Liver (tissue), 3 donors: ENCODE data around the gene PAX7.

Experiments used
- FOXA1 ChIP-seq: IDR thresholded peaks from 2 replicates; pipeline ENCODE4 v1.6.1; 2016; ENCODE audit warnings: antibody characterized with exemption
- RXRA ChIP-seq, 2 donors: IDR thresholded peaks; 2 replicates each; pipeline ENCODE4 v1.6.1; 2017 to 2018; ENCODE audit warnings: antibody characterized with exemption in 2 of 2, mild to moderate bottlenecking in 1 of 2
- TAF1 ChIP-seq: conservative IDR thresholded peaks from 2 replicates; pipeline ENCODE4 v1.6.1; 2016; ENCODE audit warnings: antibody characterized with exemption, mild to moderate bottlenecking
- TF ChIP-seq, protein P1 (sequence below): fragments of 150-350 bp; IDR thresholded peaks from 2 replicates; pipeline ENCODE4 v1.5.1; 2017; ENCODE audit warnings: improper control_type of control experiment, low read depth, low read length; ENCODE audit not compliant: missing input control
- TF ChIP-seq, protein P2 (sequence below): IDR thresholded peaks from 2 replicates; pipeline ENCODE4 v1.6.1; 2016; ENCODE audit warnings: antibody characterized with exemption
- TF ChIP-seq, protein P3 (sequence below): IDR thresholded peaks from 2 replicates; pipeline ENCODE4 v1.6.1; 2016; ENCODE audit warnings: antibody characterized with exemption
- donor health status: healthy.
- donor health status: healthy.

DNA sequence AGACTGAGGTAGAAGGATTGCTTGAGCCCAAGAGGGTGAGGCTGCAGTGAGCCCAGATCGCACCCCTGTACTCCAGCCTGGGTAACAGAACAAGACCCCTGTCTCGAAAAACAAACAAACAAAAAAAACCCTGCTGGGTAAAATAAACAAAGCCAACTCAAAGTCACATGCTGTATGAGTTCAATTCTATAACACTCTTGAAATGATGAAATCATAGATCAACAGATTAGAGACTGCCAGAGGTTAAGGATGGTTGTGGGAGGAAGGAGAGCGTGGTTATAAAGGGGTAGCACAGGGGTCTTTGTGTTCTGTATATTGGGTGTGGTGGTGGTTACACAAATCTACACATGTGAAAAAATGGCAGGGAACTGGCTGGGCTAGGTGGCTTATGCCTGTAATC lies 166.3 kb downstream of the PAX7 start:
- TF ChIP-seq, protein P1, sequence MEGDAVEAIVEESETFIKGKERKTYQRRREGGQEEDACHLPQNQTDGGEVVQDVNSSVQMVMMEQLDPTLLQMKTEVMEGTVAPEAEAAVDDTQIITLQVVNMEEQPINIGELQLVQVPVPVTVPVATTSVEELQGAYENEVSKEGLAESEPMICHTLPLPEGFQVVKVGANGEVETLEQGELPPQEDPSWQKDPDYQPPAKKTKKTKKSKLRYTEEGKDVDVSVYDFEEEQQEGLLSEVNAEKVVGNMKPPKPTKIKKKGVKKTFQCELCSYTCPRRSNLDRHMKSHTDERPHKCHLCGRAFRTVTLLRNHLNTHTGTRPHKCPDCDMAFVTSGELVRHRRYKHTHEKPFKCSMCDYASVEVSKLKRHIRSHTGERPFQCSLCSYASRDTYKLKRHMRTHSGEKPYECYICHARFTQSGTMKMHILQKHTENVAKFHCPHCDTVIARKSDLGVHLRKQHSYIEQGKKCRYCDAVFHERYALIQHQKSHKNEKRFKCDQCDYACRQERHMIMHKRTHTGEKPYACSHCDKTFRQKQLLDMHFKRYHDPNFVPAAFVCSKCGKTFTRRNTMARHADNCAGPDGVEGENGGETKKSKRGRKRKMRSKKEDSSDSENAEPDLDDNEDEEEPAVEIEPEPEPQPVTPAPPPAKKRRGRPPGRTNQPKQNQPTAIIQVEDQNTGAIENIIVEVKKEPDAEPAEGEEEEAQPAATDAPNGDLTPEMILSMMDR, result no peak
- TF ChIP-seq, protein P2, sequence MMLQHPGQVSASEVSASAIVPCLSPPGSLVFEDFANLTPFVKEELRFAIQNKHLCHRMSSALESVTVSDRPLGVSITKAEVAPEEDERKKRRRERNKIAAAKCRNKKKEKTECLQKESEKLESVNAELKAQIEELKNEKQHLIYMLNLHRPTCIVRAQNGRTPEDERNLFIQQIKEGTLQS, result no peak
- TF ChIP-seq TAF1 (no peak), RXRA (IDR thresholded peaks at IDR 0.05) (no peak), FOXA1 (no peak)
- TF ChIP-seq, protein P3, sequence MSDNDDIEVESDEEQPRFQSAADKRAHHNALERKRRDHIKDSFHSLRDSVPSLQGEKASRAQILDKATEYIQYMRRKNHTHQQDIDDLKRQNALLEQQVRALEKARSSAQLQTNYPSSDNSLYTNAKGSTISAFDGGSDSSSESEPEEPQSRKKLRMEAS, result no peak
